LoVo (cell line): Measurements from ENCODE around the gene MERTK.
"Not testable (repeated sequence)": the region's sequence is repeated elsewhere in the genome, so short reads cannot be mapped to it uniquely, and the experiment has no call there.

Experiments
- DNase-seq: peaks from one replicate; pipeline ENCODE4 v3.0.0-alpha.2; 2016; ENCODE audit warnings: low spot score

The MERTK gene

GRCh38 chr2:111897924-111898702, at the start of gene MERTK:
TSS of gene MERTK (plus strand) at chr2:111898607. CDS start at chr2:111898736, 129 bp downstream.
- DNase-seq: peak; percentile 73

- not testable (repeated sequence) for DNase-seq
These were observed 47.8 kb upstream of the MERTK start for GRCh38 chr2:111850646-111851045.

- DNase-seq: not testable (repeated sequence)
These were observed 45.9 kb upstream of the MERTK start for GRCh38 chr2:111852544-111852943.

GRCh38 chr2:111860005-111860404, 38.4 kb upstream of the MERTK start:
- not testable (repeated sequence) for DNase-seq

- DNase-seq: not testable (repeated sequence)
These were observed 33.3 kb upstream of the MERTK start for GRCh38 chr2:111865124-111865523.

- not testable (repeated sequence) for DNase-seq
These were observed 25.6 kb upstream of the MERTK start for GRCh38 chr2:111872806-111873205.

- DNase-seq: peak; percentile 87
These were observed 14.5 kb upstream of the MERTK start, which contains the start of gene ANAPC1 for GRCh38 chr2:111883661-111884591. TSS of gene ANAPC1 (minus strand) at chr2:111884193. CDS start at chr2:111880825, 3,368 bp downstream.

- peak; percentile 31 for DNase-seq
These were observed 13.8 kb upstream of the MERTK start for GRCh38 chr2:111884592-111884964.

GRCh38 chr2:111896024-111896423, 2.4 kb upstream of the MERTK start:
- DNase-seq: peak; percentile 16

GRCh38 chr2:111896576-111896975, 1.8 kb upstream of the MERTK start:
- DNase-seq: no peak

GRCh38 chr2:111897630-111897923, 830 bp upstream of the MERTK start:
- DNase-seq: no peak

GRCh38 chr2:111898703-111899514, 502 bp downstream of the MERTK start:
- no peak for DNase-seq

- DNase-seq: no peak
These were observed 2.5 kb downstream of the MERTK start for GRCh38 chr2:111900859-111901258.

GRCh38 chr2:111903516-111903915, 5.1 kb downstream of the MERTK start:
- DNase-seq: no peak

- no peak for DNase-seq
These were observed 5.6 kb downstream of the MERTK start for GRCh38 chr2:111903930-111904439.

GRCh38 chr2:111904726-111905474, 6.5 kb downstream of the MERTK start:
- DNase-seq: no peak

- not testable (repeated sequence) for DNase-seq
These were observed 7.1 kb downstream of the MERTK start for GRCh38 chr2:111905475-111905869.

- no peak for DNase-seq
These were observed 7.8 kb downstream of the MERTK start for GRCh38 chr2:111905990-111906735.

GRCh38 chr2:111908578-111908977, 10.2 kb downstream of the MERTK start:
- DNase-seq: no peak

GRCh38 chr2:111909079-111909478, 10.7 kb downstream of the MERTK start:
- DNase-seq: no peak
